HG02885 (cell line): ENCODE data around the gene KRTAP5-3.
"Not testable (repeated sequence)": the region's sequence is repeated elsewhere in the genome, so short reads cannot be mapped to it uniquely, and the experiment has no call there.

ENCODE experiments used
- ATAC-seq: cut with Tn5 transposase; IDR thresholded peaks from one replicate; pipeline ENCODE4 v1.9.1; 2021; ENCODE audit warnings: mild to moderate bottlenecking; ENCODE audit not compliant: unreplicated experiment, poor library complexity

KRTAP5-3 gene, protein sequence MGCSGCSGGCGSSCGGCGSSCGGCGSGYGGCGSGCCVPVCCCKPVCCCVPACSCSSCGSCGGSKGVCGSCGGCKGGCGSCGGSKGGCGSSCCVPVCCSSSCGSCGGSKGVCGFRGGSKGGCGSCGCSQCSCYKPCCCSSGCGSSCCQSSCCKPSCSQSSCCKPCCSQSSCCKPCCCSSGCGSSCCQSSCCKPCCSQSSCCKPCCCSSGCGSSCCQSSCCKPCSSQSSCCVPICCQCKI

GRCh38 chr11:1608363-1608762, at the start of gene KRTAP5-3:
Gene KRTAP5-3, minus strand, starts transcription at chr11:1608463. Its CDS starts 78 bp downstream, at chr11:1608385.
- no peak for ATAC-seq

DNA sequence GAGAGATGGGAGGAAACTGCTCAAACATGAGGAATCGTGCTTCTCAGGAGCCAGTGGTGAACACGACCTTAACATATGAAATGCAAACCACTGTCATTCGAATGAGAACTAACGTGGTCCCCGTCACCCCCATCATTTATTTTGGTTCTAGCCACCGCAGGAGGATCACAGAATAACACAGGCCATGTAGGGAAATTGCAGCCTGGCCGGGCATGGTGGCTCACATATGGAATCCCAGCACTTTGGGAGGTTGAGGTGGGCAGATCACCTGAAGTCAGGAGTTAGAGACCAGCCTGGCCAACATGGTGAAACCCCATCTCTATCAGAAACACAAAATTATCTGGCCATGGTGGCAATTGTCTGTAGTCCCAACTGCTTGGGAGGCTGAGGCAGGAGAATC, 48.4 kb upstream of the KRTAP5-3 start:
- no peak for ATAC-seq

DNA sequence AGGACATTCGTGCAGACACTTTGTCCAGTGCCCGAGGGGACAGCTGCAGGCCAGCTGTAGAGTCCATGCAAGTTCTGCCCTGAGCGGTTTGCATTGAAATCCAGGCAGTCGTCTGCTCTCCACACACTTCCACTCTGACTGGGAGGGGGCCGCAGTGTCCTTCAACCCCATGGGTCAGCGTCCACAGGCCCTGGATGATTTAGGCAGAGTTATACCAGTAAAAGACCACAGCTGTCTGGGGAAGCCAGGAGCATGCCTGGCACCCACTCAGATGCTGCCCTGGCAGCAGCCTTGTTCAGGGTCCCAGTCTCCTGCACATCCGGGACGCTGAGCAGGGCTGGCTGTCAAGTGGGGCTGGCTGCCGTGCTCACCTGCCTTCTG, 47.8 kb upstream of the KRTAP5-3 start:
- no peak for ATAC-seq

DNA sequence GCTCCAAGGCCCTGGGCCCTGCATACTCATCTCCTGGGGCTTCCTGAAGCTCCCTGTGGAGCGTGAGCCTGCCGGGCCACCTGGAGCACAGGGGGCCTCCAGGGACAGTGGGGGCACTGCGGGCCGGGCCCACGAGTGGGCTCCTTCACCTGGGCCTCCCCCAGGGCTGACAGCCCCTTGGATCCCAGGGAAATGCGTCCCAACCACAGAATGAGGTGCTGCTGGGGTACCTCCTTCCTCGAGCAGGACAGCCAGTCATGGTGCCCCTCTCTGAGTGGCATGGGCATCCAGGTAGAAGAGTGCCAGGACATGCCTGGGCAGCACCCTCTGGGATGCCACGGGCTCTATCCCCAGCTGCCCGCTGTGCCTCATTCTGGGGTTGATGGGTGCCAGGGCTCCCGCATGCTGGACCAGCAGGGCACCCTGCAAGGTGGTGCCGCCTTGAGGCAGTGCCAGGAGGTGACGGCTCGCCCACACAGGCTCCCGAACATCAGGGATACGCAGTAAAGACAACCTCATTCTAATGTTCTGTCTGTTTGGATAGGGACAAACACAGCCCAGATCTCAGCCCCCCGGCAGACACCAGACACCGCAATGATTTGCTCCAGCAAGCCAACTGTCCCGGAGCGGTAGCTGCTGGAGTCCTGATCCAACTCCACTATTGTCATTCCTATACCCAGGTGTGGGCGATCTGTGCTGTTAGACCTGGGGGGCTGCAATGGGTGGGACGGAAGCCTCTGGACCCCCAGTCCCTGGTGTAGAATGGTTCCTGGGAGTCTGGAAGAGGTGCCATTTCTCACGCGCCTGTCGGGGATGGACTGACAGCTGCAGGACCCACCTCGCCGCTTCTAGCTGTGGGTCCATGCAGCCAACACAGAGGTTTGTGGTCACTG, 47.2 kb upstream of the KRTAP5-3 start:
- ATAC-seq = no peak

GRCh38 chr11:1654388-1655167, 46.3 kb upstream of the KRTAP5-3 start:
- no peak for ATAC-seq

DNA sequence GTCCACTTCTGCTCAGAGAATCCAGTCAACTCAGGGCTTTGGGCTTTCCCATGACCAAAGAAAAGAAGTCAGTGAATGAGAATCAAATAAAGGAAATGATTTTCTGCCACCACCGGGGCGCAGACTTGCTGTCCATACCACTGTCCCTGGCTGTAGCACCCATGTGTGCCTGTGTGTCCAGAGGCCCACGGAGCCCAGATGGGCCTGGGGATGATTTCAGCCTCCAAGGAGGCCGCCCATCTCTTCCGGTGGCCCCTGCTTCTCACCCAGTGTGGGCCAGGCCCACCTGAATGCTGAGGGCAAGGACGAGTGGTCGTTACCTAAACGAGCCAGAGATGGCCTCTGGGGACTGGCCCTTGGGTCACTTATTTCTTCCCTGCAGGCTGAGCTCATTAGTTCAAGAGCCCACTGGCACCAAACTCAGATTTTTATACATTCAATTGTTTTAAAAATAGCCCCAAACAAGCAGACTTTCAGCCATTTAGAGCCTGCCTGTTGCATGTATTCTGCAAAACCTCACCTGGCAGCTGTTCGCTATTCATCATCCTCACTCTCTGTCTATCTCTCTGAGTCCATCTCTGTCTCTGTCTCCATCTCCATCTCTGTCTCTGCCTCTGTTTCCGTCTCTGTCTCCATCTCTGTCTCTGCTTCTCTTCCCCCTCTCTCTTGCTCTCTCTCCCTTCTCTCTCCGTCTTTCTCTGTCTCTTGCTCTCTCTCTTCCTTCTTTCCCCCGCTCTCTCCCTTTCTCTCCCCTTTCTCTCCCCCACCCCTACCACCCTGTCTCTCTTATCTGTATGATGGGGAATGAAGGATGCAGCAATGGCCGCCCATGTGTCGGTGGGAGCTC, 45.5 kb upstream of the KRTAP5-3 start:
- no peak for ATAC-seq

DNA sequence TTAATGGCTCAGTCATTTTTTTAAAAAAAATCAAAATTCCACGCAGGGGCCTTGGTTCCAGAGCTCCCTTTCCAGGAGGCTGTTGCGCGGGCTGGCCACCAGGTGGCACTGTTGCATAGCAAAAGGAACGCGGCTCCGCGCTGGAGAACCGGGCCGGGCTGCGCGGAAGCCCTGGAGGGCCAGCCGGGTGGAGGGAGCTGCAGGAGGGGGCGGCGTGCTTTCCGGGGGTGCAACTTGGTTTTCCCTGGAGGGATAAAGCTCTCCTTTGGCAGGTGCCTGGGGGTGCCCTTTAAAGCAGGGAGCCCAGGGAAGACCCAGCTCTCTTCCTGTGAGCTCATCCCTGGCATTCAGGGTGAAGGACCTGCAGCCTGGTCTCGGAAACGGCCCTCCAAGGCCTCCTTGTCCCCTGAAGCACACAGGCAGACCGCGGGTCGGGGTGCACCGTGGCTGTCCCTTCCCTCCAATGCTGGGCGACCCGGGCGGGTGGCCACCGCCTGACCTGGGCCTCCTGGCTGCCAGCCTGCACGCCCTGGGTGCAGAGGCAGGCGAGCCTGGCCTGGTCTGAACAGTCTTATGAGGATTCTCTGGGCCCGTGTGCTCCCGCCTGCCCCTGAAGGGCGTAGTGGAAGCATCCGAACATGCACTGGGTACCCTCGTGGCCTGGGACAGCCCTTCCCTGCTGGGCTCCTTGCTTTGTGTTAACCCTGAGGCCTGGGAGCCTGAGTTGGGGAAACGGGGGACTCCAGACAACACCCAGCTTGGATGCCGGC, 44.7 kb upstream of the KRTAP5-3 start:
- no peak for ATAC-seq

DNA sequence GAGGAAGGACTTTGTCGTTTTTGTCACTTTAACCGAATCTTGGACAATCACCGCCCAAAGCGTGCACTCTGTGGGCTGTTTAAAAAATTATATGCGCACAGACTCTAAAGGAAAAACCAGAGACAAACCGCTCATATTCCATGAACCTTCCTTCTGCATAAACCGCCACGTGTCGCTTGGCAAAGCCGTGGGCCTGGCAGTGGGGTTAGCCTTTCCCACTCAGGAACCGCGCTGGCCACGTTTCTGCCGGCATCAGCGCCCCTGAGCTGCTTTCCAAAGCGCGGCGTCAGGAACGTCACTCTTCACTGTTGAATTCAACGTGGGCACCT, 44.1 kb upstream of the KRTAP5-3 start:
- no peak for ATAC-seq

GRCh38 chr11:1652026-1652425, 43.8 kb upstream of the KRTAP5-3 start:
- ATAC-seq = no peak

DNA sequence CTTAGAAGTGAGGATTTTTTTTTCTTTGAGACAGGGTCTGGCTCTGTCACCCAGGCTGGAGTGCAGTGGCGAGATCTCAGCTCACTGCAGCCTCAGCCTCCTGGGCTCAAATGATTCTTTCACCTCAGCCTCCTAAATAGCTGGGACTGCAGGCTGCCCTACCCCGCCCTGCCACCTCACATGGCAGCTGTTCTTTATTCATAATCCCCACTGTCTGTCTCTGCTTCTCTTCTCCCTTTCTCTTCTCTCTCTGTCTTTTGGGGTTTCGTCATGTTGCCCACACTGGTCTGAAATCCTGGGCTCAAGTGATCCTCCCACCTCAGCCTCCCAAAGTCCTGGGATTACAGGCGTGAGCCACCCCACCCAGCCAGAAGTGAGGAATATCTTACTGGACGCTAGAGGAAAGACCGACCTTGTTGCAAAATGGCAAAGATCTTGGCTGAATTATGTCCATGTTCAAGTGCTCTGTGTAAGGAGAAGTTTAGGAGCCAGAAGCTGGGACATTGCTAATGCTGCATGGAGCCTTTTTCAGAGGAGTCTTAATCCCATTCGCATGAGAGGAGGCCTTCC, 43.2 kb upstream of the KRTAP5-3 start:
- no peak for ATAC-seq

DNA sequence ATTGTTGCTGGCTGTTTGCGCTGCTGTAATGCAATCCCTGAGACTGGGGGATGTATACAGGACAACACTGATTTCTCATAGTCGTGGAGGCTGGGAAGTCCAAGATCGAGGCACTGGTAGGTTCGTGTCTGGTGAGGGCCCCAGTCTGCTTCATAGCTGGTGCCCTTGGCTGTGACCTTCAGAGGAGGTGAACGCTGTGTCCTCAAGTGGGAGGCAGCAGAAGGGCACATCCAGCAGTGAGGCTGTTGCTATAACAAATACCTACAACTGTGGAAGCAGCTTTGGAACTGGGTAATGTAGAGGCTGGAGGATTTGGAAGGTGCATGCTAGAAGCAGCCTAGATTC, 42.6 kb upstream of the KRTAP5-3 start:
- no peak for ATAC-seq

DNA sequence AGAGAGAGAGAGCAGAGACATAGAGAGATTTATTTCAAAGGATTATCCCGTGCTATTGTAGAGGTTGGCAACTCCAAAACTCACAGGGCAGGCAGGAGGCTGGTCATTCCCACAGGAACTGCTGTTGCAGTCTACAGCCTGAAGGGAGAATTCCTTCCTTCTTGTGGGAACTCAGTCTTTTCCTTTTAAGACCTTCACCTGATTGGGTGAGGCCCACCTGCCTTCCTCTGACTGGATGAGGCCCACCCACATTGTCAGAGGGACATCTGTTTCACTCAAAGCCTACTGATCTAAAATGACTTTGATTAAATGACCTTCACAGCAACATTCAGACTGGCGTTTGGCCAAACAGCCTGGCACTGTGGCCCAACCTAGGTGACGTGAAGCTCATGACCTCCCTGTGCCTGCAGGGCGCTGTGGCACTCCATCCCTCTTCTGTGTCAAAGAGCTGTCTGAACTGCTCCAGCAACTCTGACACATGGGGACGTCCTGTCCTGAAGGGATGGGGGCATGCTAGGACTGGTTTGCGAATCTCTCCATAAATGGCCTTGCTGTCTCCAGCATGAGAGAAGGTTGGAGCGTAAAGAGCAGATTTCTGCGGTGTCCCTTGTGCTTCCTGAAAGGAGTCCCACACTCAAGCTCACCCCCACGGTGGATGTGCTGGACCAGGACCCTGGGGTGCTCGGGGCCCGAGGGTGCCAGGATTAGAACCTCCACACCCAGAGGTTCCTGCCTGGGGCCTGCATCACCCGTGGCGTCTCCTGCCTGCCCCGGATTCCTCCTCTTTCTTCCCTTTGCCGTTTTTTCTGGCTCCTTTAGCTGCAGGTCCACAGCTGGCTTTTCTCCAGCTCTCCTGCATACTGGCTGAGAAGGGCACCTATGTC, 42.0 kb upstream of the KRTAP5-3 start:
- ATAC-seq = no peak

GRCh38 chr11:1648653-1649420, 40.6 kb upstream of the KRTAP5-3 start:
- no peak for ATAC-seq

GRCh38 chr11:1647901-1648652, 39.8 kb upstream of the KRTAP5-3 start:
- ATAC-seq = no peak

DNA sequence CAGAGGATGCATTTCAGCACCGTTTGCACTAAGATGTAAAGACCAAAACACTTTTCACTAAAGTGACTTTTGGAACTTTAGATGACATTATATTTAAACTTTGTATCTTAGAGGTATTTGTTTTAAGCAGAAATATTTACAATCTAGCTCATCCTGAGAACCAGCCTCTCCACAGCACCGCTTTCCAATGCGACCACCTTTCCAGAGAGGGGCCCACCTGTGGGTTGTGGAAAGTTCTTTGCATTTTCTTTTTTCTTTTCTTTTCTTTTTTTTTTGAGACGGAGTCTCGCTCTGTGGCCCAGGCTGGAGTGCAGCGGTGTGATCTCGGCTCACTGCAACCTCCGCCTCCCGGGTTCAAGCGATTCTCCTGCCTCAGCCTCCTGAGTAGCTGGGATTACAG, 38.3 kb upstream of the KRTAP5-3 start:
- not testable (repeated sequence) for ATAC-seq

DNA sequence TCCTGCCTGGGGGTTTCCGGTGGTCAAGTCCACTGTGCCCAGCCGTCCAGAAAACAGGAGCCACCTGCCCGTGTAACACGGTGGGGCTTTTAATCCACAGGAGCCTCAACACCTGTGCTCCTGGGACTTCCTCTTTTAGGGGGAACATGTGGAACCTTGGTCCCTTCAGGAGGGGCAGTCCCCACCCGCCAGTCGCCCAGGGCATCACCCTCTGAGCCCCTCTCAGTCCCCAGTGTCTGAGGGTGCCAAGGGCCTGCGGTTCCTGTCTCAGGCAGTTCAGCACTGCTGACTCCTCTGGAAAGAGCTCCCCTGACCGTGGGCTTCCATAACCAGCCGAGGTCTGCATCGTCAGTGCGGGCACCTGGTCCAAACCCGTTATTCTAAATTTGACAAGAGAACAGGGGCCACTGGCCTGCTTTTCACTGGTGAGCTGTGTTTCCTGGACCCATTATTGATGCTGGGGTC, 37.1 kb upstream of the KRTAP5-3 start:
- no peak for ATAC-seq
